ENCODE measurements around the gene CCDC88B. TPM values are rescaled to one million over a fixed set of nuclear protein-coding genes. Genes with fewer than 3 reads are reported as not detected.

The CCDC88B gene
- total and polyA plus RNA-seq, 10 of the 15 experiments (the other 5 are each of a cell fraction or from before 2014, with no cell fraction given), result 0.24 to 66.0 (median 19.2) TPM

GRCh38 chr11:64313491-64314145 lies 26.4 kb upstream of the CCDC88B start (continued):
- TF ChIP-seq REST (IDR thresholded peaks at IDR 0.05; ENCODE audit: low read depth, low read length) (no peak), TAF1 (IDR thresholded peaks at IDR 0.05; ENCODE audit: borderline replicate concordance, low read depth, low read length) (no peak), CTCF (IDR thresholded peaks at IDR 0.05 in 2 of 3, conservative IDR thresholded peaks at IDR 0.05 in 1 of 3; ENCODE audit: control insufficient read depth in 2 of 3, extremely low read depth in 1 of 3, insufficient read depth in 1 of 3, low read depth in 3 of 3, low read length in 3 of 3) (no peak), MYC (IDR thresholded peaks at IDR 0.05; ENCODE audit: insufficient read depth, insufficient read length, insufficient replicate concordance, low read length, severe bottlenecking) (no peak)

GRCh38 chr11:64314146-64314804 lies 25.7 kb upstream of the CCDC88B start:
- POLR2A ChIA-PET, result no interaction called here
- intact Hi-C loops (cut with micrococcal nuclease; ENCODE audit: unreplicated experiment) (no loop called here), in situ Hi-C loops (cut with MboI) (no loop called here)
- SMC1A ChIA-PET (ENCODE audit: uncharacterized antibody, unreplicated experiment), result no interaction called here
- CTCF ChIA-PET, result no interaction called here
- peaks cover 25% of the 10 kb centered on the region for H3K79me2 ChIP-seq (ENCODE audit: control insufficient read depth, insufficient read depth, low read length)
- DNase-seq (ENCODE audit: low read depth, low spot score), result no peak
- H3K4me2 ChIP-seq (ENCODE audit: control insufficient read depth, insufficient read depth), result no peak overlapping the region
- RAD21 ChIA-PET (ENCODE audit: unreplicated experiment), result no interaction called here
- H3K9me3 ChIP-seq (replicated peaks; ENCODE audit: control insufficient read depth, insufficient read depth, low read length), result no peaks in the 10 kb centered on the region
- no peaks in the 10 kb centered on the region for H3K27me3 ChIP-seq (replicated peaks in 1 of 2; ENCODE audit: control insufficient read depth in 2 of 2, insufficient read depth in 2 of 2, low read length in 1 of 2)
- H3K4me3 ChIP-seq, result no peak overlapping the region
- no peak overlapping the region for H2AFZ ChIP-seq (ENCODE audit: control insufficient read depth, low read depth, low read length)
- no peak overlapping the region for H3K27ac ChIP-seq (ENCODE audit: control insufficient read depth, insufficient read depth)
- no peaks in the 10 kb centered on the region for H4K20me1 ChIP-seq (ENCODE audit: control insufficient read depth, insufficient read depth)
- peaks cover 0 to 8% of the 10 kb centered on the region in 2 experiments; a peak in 3 of 4 replicates for H3K36me3 ChIP-seq (ENCODE audit: control insufficient read depth in 2 of 2, insufficient read depth in 2 of 2, low read length in 1 of 2)
- no TSS peak for BruUV-seq (replicated peaks)
- no peak for FAIRE-seq
- ATAC-seq, result no peak
- peaks cover 9% of the 10 kb centered on the region for H3K4me1 ChIP-seq (ENCODE audit: control insufficient read depth, insufficient read depth, low read length)
- no peak overlapping the region for H3K9ac ChIP-seq (ENCODE audit: control insufficient read depth, insufficient read depth, low read length)
- 77% methylated on average over 19 of the region's 19 CpGs for WGBS (ENCODE audit: insufficient coverage, insufficient replicate concordance, low lambda C conversion rate, missing lambda C conversion rate)
- TF ChIP-seq CREB1 (IDR thresholded peaks at IDR 0.05; ENCODE audit: low read depth) (no peak), CTCF (IDR thresholded peaks at IDR 0.05 in 2 of 3, conservative IDR thresholded peaks at IDR 0.05 in 1 of 3; ENCODE audit: control insufficient read depth in 2 of 3, extremely low read depth in 1 of 3, insufficient read depth in 1 of 3, low read depth in 3 of 3, low read length in 3 of 3) (peak in 1 of 3 experiments; percentile 18; a peak in 1 of 6 replicates), SIN3A (IDR thresholded peaks at IDR 0.05; ENCODE audit: low read depth, low read length) (no peak), ZNF622 (IDR thresholded peaks at IDR 0.05) (no peak), RUNX3 (IDR thresholded peaks at IDR 0.05; ENCODE audit: low read length) (no peak), ESRRA (IDR thresholded peaks at IDR 0.05; ENCODE audit: low read length) (no peak), NR2F1 (conservative IDR thresholded peaks at IDR 0.05) (0 out of 2 replicates have a peak, but pooled peaks have one; percentile 13), IRF4 (IDR thresholded peaks at IDR 0.05; ENCODE audit: low read depth, low read length) (no peak)
